GM12878 (cell line): ENCODE results near the gene CTNNA3. TPM values are rescaled to one million over a fixed set of nuclear protein-coding genes. Genes with fewer than 3 reads are reported as not detected.

Source experiments
- ATAC-seq: fragments of 200-7000 bp; cut with Tn5 transposase; 3 replicates; pipeline ENCODE4 v1.9.1; 2020; ENCODE audit warnings: mild to moderate bottlenecking, moderate library complexity
- BruUV-seq: library from RNA; stranded (reverse); fragments of 400-500 nt; replicated peaks from 2 replicates; lab custom pipeline; 2021; lab: Mats Ljungman, UMichigan
- CTCF ChIA-PET: fragments of 300-600 bp; sonication (Branson Sonifier 250); formaldehyde crosslinking; extraction: SDS; loops from one replicate; lab custom pipeline; 2021; ENCODE audit warnings: inconsistent platforms; lab: Yijun Ruan, JAX
- POLR2A ChIA-PET: fragments of 350-600 bp; formaldehyde crosslinking; extraction: SDS; loops from one replicate; lab custom pipeline; 2021; ENCODE audit warnings: inconsistent platforms; lab: Charles Lee
- RAD21 ChIA-PET: fragments of 300-600 bp; sonication (Branson Sonifier 250); formaldehyde crosslinking; loops from one replicate; lab custom pipeline; 2023; ENCODE audit warnings: antibody characterized with exemption; ENCODE audit not compliant: unreplicated experiment; lab: Charles Lee
- SMC1A ChIA-PET: fragments of 300-600 bp; sonication (Branson Sonifier 250); formaldehyde crosslinking; loops from one replicate; lab custom pipeline; 2023; ENCODE audit not compliant: unreplicated experiment, uncharacterized antibody; lab: Charles Lee
- DNase-seq: peaks from one replicate; pipeline ENCODE4 v3.0.0-alpha.2; 2011; ENCODE audit warnings: low read depth, low spot score
- FAIRE-seq: peaks from 3 replicates; lab custom pipeline; 2011; peaks lifted over from hg19 to GRCh38; lab: Jason Lieb, UNC
- H2AFZ ChIP-seq: 2 replicates; pipeline ENCODE4 v1.6.0; 2011; ENCODE audit warnings: low read depth, low read length, control low read depth; ENCODE audit not compliant: control insufficient read depth
- H3K27ac ChIP-seq: 2 replicates; pipeline ENCODE4 v1.5.1; 2011; ENCODE audit warnings: control low read depth; ENCODE audit not compliant: control insufficient read depth, insufficient read depth
- H3K27me3 ChIP-seq, 2 experiments: replicated peaks in 1 of 2; 2 replicates each; pipeline versions ENCODE4 v1.6.0 to v1.6.1; 2011; ENCODE audit warnings: low read length in 1 of 2; ENCODE audit not compliant: control insufficient read depth in 2 of 2, insufficient read depth in 2 of 2
- H3K36me3 ChIP-seq, 2 experiments: 2 replicates each; pipeline ENCODE4 v1.5.1; 2011; ENCODE audit warnings: low read length in 1 of 2; ENCODE audit not compliant: control insufficient read depth in 2 of 2, insufficient read depth in 2 of 2
- H3K4me1 ChIP-seq: 2 replicates; pipeline ENCODE4 v1.6.1; 2011; ENCODE audit warnings: mild to moderate bottlenecking, low read length, moderate library complexity, mixed read lengths; ENCODE audit not compliant: control insufficient read depth, insufficient read depth
- H3K4me2 ChIP-seq: 2 replicates; pipeline ENCODE4 v1.6.0; 2011; ENCODE audit warnings: control low read depth; ENCODE audit not compliant: control insufficient read depth, insufficient read depth
- H3K4me3 ChIP-seq: fragments of 200-600 bp; sonication (generic); 2 replicates; pipeline ENCODE4 v1.5.1; 2016
- H3K79me2 ChIP-seq: 2 replicates; pipeline ENCODE4 v1.6.0; 2011; ENCODE audit warnings: low read length; ENCODE audit not compliant: control insufficient read depth, insufficient read depth
- H3K9ac ChIP-seq: 2 replicates; pipeline ENCODE4 v1.8.0; 2011; ENCODE audit warnings: low read length, control low read depth, mixed read lengths; ENCODE audit not compliant: control insufficient read depth, insufficient read depth
- H3K9me3 ChIP-seq: replicated peaks from 3 replicates; pipeline ENCODE4 v1.5.1; 2011; ENCODE audit warnings: mild to moderate bottlenecking, low read length; ENCODE audit not compliant: control insufficient read depth, insufficient read depth
- H4K20me1 ChIP-seq: 2 replicates; pipeline ENCODE4 v1.6.0; 2011; ENCODE audit not compliant: control insufficient read depth, insufficient read depth
- PAX8 ChIP-seq: fragments of 450-650 bp; IDR thresholded peaks from 2 replicates; pipeline ENCODE4 v1.6.1; 2017; ENCODE audit warnings: mild to moderate bottlenecking, moderate library complexity
- RB1 ChIP-seq: fragments of 450-650 bp; formaldehyde crosslinking; IDR thresholded peaks from 2 replicates; pipeline ENCODE4 v1.6.1; 2017; ENCODE audit warnings: mild to moderate bottlenecking, borderline replicate concordance
- SREBF1 ChIP-seq: IDR thresholded peaks from 2 replicates; pipeline ENCODE4 v1.6.1; 2012; ENCODE audit warnings: mild to moderate bottlenecking, low read length
- WGBS: methylation state at CpG from one replicate; pipeline ENCODE4 v1.1.6; 2016; ENCODE audit warnings: low lambda C conversion rate; ENCODE audit not compliant: insufficient replicate concordance, insufficient coverage; ENCODE audit errors: missing lambda C conversion rate; 5-methylcytosine and 5-hydroxymethylcytosine counted together
- in situ Hi-C: fragments of 300-500 bp; cut with MboI; formaldehyde crosslinking; loops from 9 replicates; pipeline ENCODE4 v1.14.3; 2018; ENCODE audit warnings: mixed read lengths
- intact Hi-C: fragments of 100-400 bp; cut with micrococcal nuclease; formaldehyde crosslinking; loops from one replicate; pipeline ENCODE4 v1.14.2; 2022; ENCODE audit not compliant: unreplicated experiment
- polyA plus RNA-seq, 11 experiments: library from polyadenylated mRNA; depleted of rRNA in 4 of 11; unstranded in 6 of 11; stranded (reverse) in 5 of 11; fragments of >200 nt; fragmentation: Nextera tagmentation in 4 of 11; fragmentation: Illumina TruSeq in 1 of 11; extraction: Ambion mirVana in 4 of 11; extraction: Trizol in 1 of 11; gene quantifications; 1 replicate in 1 of 11; 2 replicates in 10 of 11; pipeline versions ENCODE4 v1.2.1 to v1.2.3, GENCODE V29; 2011 to 2016; ENCODE audit warnings: inconsistent platforms in 2 of 11, missing spikeins in 2 of 11, low read depth in 1 of 11
- total RNA-seq, 4 experiments: library from RNA; depleted of rRNA in 3 of 4; stranded (reverse); fragments of >200 nt in 3 of 4; fragmentation: Illumina TruSeq in 1 of 4; extraction: Trizol in 1 of 4; gene quantifications; 2 replicates each; pipeline versions ENCODE4 v1.2.1 to v1.2.3, GENCODE V29; 2013 to 2021
- TF ChIP-seq, protein P1 (sequence below): fragments of 450-650 bp; IDR thresholded peaks from 2 replicates; pipeline ENCODE4 v1.6.1; 2016; ENCODE audit warnings: mild to moderate bottlenecking

Gene CTNNA3
- total and polyA plus RNA-seq, 10 of the 15 experiments (the other 5 are each of a cell fraction or from before 2014, with no cell fraction given), result under 0.01 to 4.5 (median 0.22) TPM; not detected in 2

DNA sequence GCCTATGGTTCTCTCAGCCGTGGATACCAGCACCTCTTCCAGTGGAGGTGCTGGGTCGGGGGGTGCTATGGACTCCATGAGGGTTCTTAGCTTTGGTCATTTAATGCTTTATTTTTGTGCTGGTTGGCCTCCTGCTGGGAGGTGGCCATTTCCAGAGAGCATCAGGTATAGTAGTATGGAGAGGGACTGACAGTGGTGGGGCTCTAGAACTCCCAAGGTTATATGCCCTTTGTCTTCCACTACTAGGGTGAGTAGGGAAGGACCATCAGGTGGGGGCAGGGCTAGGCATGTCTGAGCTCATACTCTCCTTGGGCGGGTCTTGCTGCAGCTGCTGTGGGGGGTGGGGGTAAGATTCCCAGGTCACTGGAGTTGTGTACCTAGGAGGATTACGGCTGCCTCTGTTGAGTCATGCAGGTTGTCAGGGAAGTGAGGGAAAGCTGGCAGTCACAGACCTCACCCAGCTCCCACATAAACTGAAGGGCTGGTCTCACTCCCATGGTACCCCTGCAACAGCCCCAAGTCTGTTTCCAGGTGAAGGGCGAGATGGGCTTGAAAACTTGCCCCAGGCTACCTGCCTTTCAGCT lies 1533.3 kb downstream of the CTNNA3 start:
- Histone ChIP-seq H3K27me3 (no peaks in the 10 kb centered on the region), H3K79me2 (no peaks in the 10 kb centered on the region), H3K27ac (no peak overlapping the region), H3K9ac (no peak overlapping the region), H3K4me2 (no peak overlapping the region), H3K4me3 (no peak overlapping the region), H4K20me1 (no peaks in the 10 kb centered on the region), H3K4me1 (no peaks in the 10 kb centered on the region), H3K36me3 (no peaks in the 10 kb centered on the region), H2AFZ (no peak overlapping the region), H3K9me3 (no peaks in the 10 kb centered on the region)
- FAIRE-seq (no peak), ATAC-seq (no peak), DNase-seq (no peak)
- POLR2A ChIA-PET, result interaction anchor here (0.6 kb wide), 1 partner anchor 107 kb away, joined by 4 read pairs; no protein-coding TSS in a partner anchor
- SMC1A ChIA-PET, result no interaction called here
- BruUV-seq, result no TSS peak
- RAD21 ChIA-PET, result interaction anchor here (0.8 kb wide), 1 partner anchor 393 kb away, joined by 3 read pairs; no protein-coding TSS in a partner anchor
- intact Hi-C loops, result no loop called here
- WGBS, result 0% methylated on average over 5 of the region's 5 CpGs
- CTCF ChIA-PET, result interaction anchor here (1.3 kb wide), 1 partner anchor 18 kb away, joined by 5 read pairs; no protein-coding TSS in a partner anchor
- TF ChIP-seq, protein P1, sequence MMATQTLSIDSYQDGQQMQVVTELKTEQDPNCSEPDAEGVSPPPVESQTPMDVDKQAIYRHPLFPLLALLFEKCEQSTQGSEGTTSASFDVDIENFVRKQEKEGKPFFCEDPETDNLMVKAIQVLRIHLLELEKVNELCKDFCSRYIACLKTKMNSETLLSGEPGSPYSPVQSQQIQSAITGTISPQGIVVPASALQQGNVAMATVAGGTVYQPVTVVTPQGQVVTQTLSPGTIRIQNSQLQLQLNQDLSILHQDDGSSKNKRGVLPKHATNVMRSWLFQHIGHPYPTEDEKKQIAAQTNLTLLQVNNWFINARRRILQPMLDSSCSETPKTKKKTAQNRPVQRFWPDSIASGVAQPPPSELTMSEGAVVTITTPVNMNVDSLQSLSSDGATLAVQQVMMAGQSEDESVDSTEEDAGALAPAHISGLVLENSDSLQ, result no peak
- in situ Hi-C loops, result no loop called here

DNA sequence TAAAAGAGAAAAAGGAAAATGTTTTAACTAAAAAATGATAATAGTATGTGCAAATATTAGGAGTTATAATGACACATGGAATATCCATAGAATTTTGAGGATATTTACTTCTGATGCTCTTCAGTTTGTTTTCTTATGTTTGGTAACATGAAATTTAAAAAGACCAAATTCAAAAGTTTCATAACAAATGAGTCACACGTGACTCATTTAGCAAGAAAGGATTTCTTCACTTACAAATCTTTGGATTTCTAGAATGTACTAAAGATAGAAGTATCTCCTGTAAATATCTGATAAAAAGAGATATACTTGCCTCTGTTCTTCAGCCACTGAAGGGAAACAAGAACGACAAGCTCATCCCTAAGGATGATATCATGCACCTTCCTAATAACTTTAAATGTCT lies 1544.6 kb downstream of the CTNNA3 start:
- no peaks in the 10 kb centered on the region for H3K79me2 ChIP-seq
- TF ChIP-seq RB1, result no peak
- TF ChIP-seq SREBF1, result no peak
- TF ChIP-seq PAX8, result no peak
- in situ Hi-C loops, result no loop called here
- H2AFZ ChIP-seq, result no peak overlapping the region
- no peaks in the 10 kb centered on the region for H4K20me1 ChIP-seq
- DNase-seq (no peak), ATAC-seq (no peak), FAIRE-seq (no peak)
- WGBS, result 0% methylated on average over 2 of the region's 2 CpGs
- no peaks in the 10 kb centered on the region for H3K36me3 ChIP-seq
- no peaks in the 10 kb centered on the region for H3K9me3 ChIP-seq
- H3K9ac ChIP-seq, result no peak overlapping the region
- no peak overlapping the region for H3K27ac ChIP-seq
- ChIA-PET POLR2A (no interaction called here), SMC1A (no interaction called here), RAD21 (no interaction called here), CTCF (no interaction called here)
- no peaks in the 10 kb centered on the region for H3K4me1 ChIP-seq
- H3K4me2 ChIP-seq, result no peak overlapping the region
- BruUV-seq, result no TSS peak
- intact Hi-C loops, result no loop called here
- no peak overlapping the region for H3K4me3 ChIP-seq
- H3K27me3 ChIP-seq, result no peaks in the 10 kb centered on the region
